Astrocyte of the hippocampus (primary cell): ENCODE measurements around the gene ST3GAL2.
"Not testable (repeated sequence)": the region's sequence is repeated elsewhere in the genome, so short reads cannot be mapped to it uniquely, and the experiment has no call there.

ENCODE experiments used
- DNase-seq: peaks from one replicate; pipeline ENCODE4 v3.0.0; 2011; ENCODE audit warnings: low read depth, low spot score

The ST3GAL2 gene

GRCh38 chr16:70386289-70386986 lies 52.5 kb downstream of the ST3GAL2 start:
- not testable (repeated sequence) for DNase-seq

- no peak for DNase-seq
Observed at GRCh38 chr16:70383421-70383960, 55.4 kb downstream of the ST3GAL2 start.

GRCh38 chr16:70381604-70382342 lies 57.1 kb downstream of the ST3GAL2 start:
- DNase-seq = no peak

GRCh38 chr16:70380919-70381603 lies 57.8 kb downstream of the ST3GAL2 start:
- DNase-seq = peak; percentile 99

- peak; percentile 97 for DNase-seq
Observed at GRCh38 chr16:70380248-70380918, 58.5 kb downstream of the ST3GAL2 start.

- no peak for DNase-seq
Observed at GRCh38 chr16:70378869-70379493, 59.9 kb downstream of the ST3GAL2 start.

- no peak for DNase-seq
Observed at GRCh38 chr16:70377782-70378181, 61.1 kb downstream of the ST3GAL2 start.

- DNase-seq = no peak
Observed at GRCh38 chr16:70375636-70376611, 63.0 kb downstream of the ST3GAL2 start.

- DNase-seq = no peak
Observed at GRCh38 chr16:70374213-70374612, 64.7 kb downstream of the ST3GAL2 start.

GRCh38 chr16:70372921-70373728 lies 65.8 kb downstream of the ST3GAL2 start:
- DNase-seq = no peak

GRCh38 chr16:70370924-70371323 lies 68.0 kb downstream of the ST3GAL2 start:
- DNase-seq = no peak

GRCh38 chr16:70370145-70370544 lies 68.8 kb downstream of the ST3GAL2 start:
- peak; percentile 41 for DNase-seq

- no peak for DNase-seq
Observed at GRCh38 chr16:70364399-70364798, 74.5 kb downstream of the ST3GAL2 start.

GRCh38 chr16:70359552-70359951 lies 79.3 kb downstream of the ST3GAL2 start:
- no peak for DNase-seq

GRCh38 chr16:70349783-70350182 lies 89.1 kb downstream of the ST3GAL2 start:
- DNase-seq = no peak

- DNase-seq = no peak
Observed at GRCh38 chr16:70348991-70349390, 89.9 kb downstream of the ST3GAL2 start.

GRCh38 chr16:70345840-70346239 lies 93.1 kb downstream of the ST3GAL2 start:
- DNase-seq = no peak

GRCh38 chr16:70342016-70342415 lies 96.9 kb downstream of the ST3GAL2 start:
- DNase-seq = no peak

GRCh38 chr16:70341600-70341999 lies 97.3 kb downstream of the ST3GAL2 start:
- DNase-seq = no peak
